Right renal pelvis (tissue), 4 donors: ENCODE results near the gene AFF1. TPM values are rescaled to one million over a fixed set of nuclear protein-coding genes. Genes with fewer than 3 reads are reported as not detected.
"Not testable (repeated sequence)": the region's sequence is repeated elsewhere in the genome, so short reads cannot be mapped to it uniquely, and the experiment has no call there.

Source experiments
- DNase-seq, 4 donors: peaks; one replicate each; pipeline ENCODE4 v3.0.0-alpha.2; 2013; ENCODE audit warnings: low read depth in 4 of 4, low spot score in 3 of 4, missing footprints in 1 of 4
- polyA plus RNA-seq, 4 donors: library from polyadenylated mRNA; unstranded; fragments of 120-200 nt; gene quantifications; one replicate each; pipeline ENCODE4 v1.2.1, GENCODE V29; 2013; ENCODE audit not compliant: insufficient read length in 4 of 4

The AFF1 gene
- polyA plus RNA-seq, 4 donors: 44.1 to 59.5 (median 50.1) TPM

DNA sequence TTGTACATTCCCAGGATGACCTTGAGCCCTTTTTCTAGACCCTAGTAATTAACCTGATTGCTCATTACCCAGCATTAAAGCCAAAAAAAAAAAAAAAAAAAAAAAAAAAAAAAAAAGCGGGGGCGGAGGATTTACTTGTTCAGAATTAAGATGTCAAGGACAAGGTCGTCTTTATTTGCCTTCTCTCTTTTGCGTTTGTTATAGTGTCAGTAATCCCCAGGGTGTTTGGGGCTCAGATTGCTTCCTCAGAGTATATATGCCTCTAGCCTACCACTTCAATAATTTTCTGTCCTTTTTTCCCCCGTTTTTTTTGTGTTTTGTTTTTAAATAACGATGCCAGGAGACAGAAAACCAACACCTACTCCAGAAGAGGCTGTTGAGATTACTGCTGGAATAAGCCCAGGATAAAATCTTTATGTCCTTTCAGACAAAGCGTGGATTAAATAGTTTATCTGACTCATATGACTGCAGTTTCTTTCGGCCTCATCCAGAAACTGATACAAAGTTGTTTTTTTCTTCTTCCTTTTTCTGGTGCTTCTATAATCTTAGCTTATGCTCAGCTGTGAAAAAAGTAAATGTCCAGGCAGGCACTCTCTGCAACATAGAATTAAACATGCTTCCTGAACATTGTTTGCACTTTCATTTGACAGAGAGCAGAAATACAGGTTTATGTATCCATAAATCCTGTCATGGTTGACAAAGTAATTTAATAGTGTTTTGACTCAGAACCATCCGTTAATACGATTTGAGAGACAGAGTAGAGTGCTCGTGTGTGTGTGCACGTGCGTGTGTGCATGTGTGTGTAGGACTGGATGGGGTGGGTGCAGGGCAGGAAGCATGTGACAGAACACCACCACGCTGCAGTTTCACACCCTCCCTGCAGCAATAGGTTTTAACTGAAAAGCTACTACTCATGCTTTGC is 138.6 kb downstream of the AFF1 start:
- no peak for DNase-seq

DNA sequence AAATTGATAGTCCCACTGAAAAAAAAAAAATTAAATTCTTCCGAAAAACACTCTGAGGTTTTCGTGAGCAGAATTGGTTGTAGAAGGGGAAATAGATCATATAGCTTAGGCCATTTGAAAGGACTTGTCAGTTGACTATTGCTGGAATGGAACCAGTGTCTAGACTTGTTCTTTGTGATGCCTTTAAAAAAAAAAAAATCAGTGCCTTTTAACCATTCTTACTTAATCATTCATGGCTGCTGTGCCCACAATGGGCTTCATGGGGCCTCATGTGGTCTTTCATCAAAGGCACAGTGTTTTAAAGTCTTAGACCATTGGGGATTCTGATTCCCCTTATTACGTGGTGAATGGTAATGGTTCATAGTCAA is 139.3 kb downstream of the AFF1 start:
- no peak for DNase-seq

DNA sequence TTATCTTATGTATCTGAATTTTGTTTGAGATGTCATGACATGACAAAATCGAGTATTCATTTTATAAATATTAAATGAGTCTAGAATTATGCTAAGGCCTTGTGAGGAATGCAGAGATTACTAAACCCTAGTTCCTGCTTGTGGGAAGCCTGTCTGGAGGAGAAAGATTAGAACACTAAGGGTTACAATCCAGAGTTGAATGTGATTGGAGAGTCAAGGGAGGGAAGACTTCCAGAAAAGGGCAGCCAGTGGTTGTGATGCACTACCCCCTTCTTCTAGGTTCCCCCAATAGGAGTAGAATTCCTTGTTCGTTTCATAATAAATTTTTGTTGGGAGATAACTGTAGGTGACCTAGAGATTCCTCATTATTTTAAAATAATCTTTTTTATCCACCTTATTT is 141.1 kb downstream of the AFF1 start:
- DNase-seq: no peak

DNA sequence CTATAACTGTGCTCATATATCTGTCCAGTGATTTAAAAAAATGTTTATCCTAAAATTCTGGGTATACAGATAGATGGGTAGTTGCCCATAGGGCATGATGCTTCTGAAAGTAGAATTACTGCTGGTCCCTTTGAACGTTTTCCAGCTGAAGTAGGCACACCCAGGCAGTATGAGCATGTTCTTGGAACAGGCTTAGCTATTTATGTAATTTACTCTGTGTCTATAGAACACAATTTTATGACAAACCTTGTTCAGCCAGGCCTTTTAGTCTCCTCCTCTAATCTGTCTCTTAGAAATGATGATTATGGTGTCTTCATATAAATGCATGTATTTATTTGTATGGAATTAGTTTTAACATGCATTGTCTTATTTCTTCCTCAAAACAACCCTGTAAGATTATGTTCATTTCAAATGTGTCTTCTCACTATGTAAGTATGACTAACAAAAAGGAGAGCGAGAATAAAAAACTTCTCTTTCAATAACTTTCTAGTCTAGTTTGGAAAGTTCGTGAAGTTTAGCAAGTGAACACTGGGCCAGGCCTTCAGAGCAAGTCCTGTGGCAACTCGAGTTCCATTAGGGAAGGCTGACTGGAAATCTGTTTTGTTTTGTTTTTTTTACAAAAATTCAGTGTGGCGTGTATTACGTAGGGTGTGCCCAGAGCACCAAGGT is 142.0 kb downstream of the AFF1 start:
- DNase-seq: no peak

GRCh38 chr4:87077914-87078585 is 143.2 kb downstream of the AFF1 start:
- no peak for DNase-seq

DNA sequence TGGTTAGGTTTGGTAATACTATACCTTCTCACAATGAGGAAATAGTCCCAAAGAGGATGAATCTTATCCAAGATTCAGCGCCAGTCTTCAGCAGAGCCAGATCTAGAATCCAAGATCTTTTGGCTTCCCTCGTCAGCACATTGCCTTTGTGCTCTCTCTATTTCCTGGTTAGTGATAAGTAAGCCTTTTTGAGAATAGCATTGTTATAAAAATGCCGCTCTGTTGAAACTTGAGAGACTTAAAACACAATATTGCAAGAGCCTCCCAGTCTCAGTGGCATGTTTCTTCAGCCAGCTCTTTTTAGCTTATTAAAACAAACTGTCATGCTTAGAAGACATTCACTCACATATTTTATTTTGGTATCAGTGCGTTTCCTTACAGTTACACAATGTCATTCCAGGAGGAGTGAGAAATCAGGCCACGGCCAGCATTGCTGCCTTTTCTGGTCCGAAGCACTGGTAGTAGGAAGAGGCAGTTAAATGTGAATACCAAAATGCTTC is 144.2 kb downstream of the AFF1 start:
- DNase-seq: no peak

GRCh38 chr4:87079967-87080366 is 145.2 kb downstream of the AFF1 start:
- no peak for DNase-seq

DNA sequence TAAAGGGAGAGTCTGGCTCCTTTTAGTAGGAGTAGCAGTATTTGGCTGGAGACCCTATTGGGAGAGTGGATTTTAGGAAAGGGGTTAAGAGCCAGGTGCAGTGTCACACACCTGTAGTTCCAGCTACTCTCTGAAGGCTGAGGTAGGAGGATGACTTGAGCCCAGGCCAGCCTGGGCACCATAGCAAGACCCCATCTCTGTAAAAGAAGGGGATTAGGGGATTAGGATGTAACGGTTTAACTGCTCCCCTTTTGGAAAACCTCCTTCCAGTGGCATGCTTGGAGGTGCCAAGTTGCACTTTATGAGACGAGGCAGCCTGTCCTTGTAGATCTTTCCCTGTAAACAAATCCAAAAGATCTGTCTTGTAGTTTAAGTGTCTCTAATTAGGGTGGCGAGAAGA is 145.7 kb downstream of the AFF1 start:
- no peak for DNase-seq

DNA sequence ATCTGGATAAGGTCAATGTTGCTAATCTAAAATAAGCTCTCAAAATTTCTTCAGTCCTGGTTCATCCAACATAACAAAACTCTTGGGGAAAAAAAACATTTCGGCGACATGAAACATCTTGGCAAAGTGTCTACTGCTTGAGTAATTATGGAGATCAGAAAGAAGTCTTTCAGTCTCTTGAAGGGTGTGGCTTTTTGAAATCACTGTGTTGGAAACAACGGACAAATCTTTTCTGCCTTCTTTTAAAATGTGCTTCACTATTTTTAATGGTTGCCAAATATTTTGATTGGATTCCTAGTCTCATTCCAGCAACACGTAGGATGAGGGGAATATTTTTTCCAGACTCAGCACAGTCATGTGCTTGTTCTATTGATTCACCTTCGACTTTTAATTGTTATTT is 147.0 kb downstream of the AFF1 start:
- DNase-seq: no peak

- not testable (repeated sequence) for DNase-seq
Observed at GRCh38 chr4:87085732-87086131, 150.9 kb downstream of the AFF1 start.

DNA sequence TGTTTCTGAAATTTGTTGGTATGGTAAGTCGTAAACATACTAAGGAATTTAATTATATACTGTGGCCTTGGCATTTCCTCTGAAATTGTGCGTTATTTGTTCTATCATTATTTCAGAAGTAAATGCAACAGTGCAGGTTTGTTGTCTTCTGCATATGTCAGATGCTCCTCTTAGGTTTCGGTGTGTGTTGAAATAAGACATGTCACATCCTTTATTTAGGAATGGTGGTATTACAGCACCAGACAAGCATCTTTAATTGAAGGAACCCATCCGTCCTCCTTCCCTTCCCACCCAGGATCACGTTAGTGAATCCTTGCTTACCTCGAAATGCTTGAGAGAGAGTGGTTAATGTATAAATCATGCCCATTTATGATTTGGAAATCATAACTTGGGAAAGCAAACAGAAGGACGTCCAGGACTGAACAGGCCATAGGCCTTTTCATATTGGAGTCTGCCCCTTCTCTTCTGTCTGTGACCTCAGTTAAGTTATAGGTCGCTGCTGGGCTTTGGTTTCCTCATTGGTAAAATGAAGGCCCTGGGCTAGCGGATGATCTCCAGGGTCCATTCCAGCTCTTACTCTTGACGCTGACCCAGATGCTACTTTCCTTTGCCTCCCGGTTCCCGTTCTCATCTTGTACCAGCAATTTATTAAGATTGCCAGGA is 151.5 kb downstream of the AFF1 start:
- DNase-seq: no peak

- DNase-seq: no peak
Observed at GRCh38 chr4:87087015-87087414, 152.2 kb downstream of the AFF1 start.

DNA sequence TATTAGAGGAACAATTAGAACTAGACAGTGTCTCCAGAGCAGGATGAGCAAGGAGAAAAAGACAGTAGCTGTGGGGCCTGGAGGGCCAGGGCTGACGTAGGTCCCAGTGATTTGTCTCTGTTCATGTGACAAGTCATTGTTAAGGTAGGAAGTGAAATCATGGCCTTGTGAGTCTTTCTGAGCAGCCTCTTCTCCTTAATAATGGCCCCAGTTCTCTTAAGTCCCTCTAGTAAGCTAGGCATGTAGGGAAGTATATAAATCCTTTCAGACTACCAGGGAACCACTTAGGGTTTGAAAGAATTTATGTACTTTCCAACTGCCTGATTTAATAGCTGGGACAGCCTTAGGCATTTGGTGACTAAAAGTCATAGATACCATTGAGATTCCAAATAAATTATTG is 152.6 kb downstream of the AFF1 start:
- no peak for DNase-seq

DNA sequence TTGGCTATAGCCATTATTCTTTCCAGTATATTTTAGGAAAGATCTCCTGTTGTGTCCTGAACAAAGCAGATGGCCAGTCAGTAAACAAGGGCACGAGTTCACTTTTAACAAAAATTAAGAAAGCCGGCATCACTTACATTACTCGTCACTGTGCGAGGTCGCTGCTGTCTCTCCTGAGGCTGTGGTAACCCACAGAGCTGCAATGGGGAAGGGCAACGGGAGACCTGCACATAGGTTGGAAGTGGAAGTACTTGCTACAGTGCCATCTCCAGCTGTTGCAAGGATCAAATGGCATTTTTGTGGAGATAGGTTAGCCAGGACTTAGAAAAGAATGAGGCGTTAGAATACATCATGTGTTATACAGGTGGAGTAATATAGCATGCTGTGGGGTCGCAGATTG is 153.4 kb downstream of the AFF1 start:
- no peak for DNase-seq

DNA sequence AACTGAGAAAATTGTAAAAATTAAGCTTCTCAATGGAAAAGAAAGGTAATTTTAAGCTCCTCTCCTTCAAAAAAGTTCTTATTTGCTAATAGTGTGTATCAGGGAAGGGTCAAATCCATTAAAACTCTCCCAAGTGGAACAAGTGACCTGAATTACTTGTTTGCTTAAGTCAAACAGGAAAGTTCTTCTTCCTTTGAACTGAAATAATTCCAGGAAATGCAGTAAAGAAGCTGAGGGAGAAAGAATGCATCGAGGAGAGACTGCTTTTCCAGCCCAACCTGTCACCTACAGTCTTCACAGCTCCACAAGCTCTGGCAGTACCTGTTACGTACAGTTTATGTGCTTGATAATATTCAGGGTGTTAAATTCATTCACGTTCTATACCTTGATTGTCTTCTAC is 154.6 kb downstream of the AFF1 start:
- DNase-seq: peak in 1 of 4 donors; percentile 61

DNA sequence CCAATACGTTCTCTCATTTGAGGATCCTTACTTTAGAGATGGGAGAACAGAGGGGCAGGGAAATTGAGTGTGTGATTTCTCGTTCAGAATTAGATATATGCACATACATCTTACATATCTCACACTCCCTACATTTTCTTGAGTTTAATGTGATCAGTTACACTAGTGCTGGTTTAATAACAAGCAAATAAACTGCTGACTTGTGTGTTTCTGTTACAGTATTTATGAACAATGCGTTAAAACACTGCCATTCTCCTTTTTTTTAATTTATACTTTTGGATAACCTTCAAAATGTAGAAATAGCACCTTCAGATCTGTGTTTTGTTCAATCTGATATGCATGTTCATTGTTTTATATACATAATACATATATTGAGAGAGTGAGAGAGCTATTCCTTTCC is 155.5 kb downstream of the AFF1 start:
- no peak for DNase-seq

DNA sequence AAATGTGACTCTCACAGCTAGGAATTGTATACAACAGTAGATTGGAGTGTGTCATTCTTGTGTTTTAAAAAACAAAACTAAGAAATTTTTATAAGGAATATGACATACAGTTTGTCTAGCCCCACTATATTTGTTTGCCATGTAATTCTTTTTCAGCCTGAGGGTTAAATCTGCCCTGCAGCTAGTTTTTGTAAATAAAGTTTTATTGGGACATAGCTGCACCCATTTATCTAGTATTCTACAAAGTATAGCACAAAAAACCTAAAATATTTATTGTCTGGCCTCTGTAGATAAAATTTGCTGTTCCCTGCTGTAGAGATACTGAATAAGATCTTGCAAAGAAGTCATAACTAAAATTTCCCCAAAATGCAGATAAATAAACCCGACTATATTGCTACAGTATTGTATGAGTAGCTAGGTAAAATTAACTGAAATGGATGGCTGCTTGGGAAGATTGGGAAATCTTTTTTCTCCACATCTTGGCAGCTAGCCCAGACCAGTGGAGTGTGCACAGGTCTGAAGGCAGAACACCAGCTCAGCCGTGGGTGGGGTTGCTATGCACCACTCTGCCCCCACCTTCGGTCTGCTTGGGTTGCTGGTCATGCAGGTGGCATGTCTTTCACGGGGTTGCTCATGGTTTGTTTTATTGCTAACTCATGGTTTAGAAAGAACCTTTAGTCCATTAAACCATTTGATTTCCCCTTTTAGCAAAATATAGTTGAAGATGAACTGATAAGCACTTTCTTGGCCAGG is 157.8 kb downstream of the AFF1 start:
- peak; percentile 47 to 84 (median 70) for DNase-seq

GRCh38 chr4:87093443-87094123 is 158.8 kb downstream of the AFF1 start:
- no peak for DNase-seq

GRCh38 chr4:87097075-87097474 is 162.3 kb downstream of the AFF1 start:
- no peak for DNase-seq

GRCh38 chr4:87100168-87100567 is 165.4 kb downstream of the AFF1 start:
- DNase-seq: no peak
